NCI-H510A (cell line): ENCODE data around the gene TSEN34.
"Not testable (repeated sequence)": the region's sequence is repeated elsewhere in the genome, so short reads cannot be mapped to it uniquely, and the experiment has no call there.

Experiments used
- DNase-seq: peaks from one replicate; lab custom pipeline; 2025; lab: John Stamatoyannopoulos, UW

Gene TSEN34

GRCh38 chr19:54188215-54188871, 2.8 kb upstream of the TSEN34 start:
- no peak for DNase-seq

- DNase-seq: peak; percentile 83
Observed at GRCh38 chr19:54189145-54189734, 1.9 kb upstream of the TSEN34 start, which contains the start of gene MBOAT7. Gene MBOAT7, minus strand, starts transcription at chr19:54189580. Its CDS starts 1,072 bp downstream, at chr19:54188508.

GRCh38 chr19:54189735-54190502, 1.2 kb upstream of the TSEN34 start:
- DNase-seq: peak; percentile 100

GRCh38 chr19:54190503-54191010, 551 bp upstream of the TSEN34 start:
- DNase-seq: peak; percentile 96

- no peak for DNase-seq
Observed at GRCh38 chr19:54191811-54192453, 824 bp downstream of the TSEN34 start.

- no peak for DNase-seq
Observed at GRCh38 chr19:54193011-54193410, 1.9 kb downstream of the TSEN34 start.

GRCh38 chr19:54194463-54194862, 3.4 kb downstream of the TSEN34 start:
- not testable (repeated sequence) for DNase-seq

GRCh38 chr19:54196536-54196935, 5.4 kb downstream of the TSEN34 start:
- no peak for DNase-seq

- DNase-seq: no peak
Observed at GRCh38 chr19:54197121-54197520, 6.0 kb downstream of the TSEN34 start.

- no peak for DNase-seq
Observed at GRCh38 chr19:54199401-54199800, 8.3 kb downstream of the TSEN34 start.

- no peak for DNase-seq
Observed at GRCh38 chr19:54201172-54201701, 10.1 kb downstream of the TSEN34 start.

GRCh38 chr19:54201980-54202379, 10.9 kb downstream of the TSEN34 start:
- no peak for DNase-seq

- DNase-seq: no peak
Observed at GRCh38 chr19:54203151-54203611, 12.1 kb downstream of the TSEN34 start.

- no peak for DNase-seq
Observed at GRCh38 chr19:54204767-54205468, 13.8 kb downstream of the TSEN34 start.

- DNase-seq: no peak
Observed at GRCh38 chr19:54206030-54206830, 15.1 kb downstream of the TSEN34 start.

GRCh38 chr19:54206831-54207177, 15.7 kb downstream of the TSEN34 start:
- DNase-seq: no peak

- not testable (repeated sequence) for DNase-seq
Observed at GRCh38 chr19:54207193-54207592, 16.1 kb downstream of the TSEN34 start.

GRCh38 chr19:54207676-54207982, 16.5 kb downstream of the TSEN34 start:
- no peak for DNase-seq

GRCh38 chr19:54207983-54208783, 17.1 kb downstream of the TSEN34 start:
- DNase-seq: no peak

- no peak for DNase-seq
Observed at GRCh38 chr19:54208784-54209057, 17.6 kb downstream of the TSEN34 start.
